Measurements from ENCODE around the gene SLC8A3. TPM values are rescaled to one million over a fixed set of nuclear protein-coding genes. Genes with fewer than 3 reads are reported as not detected.

SLC8A3 gene
- total RNA-seq, 4 donors from 2014 or later = 0.21 to 0.76 TPM; not detected in 2

DNA sequence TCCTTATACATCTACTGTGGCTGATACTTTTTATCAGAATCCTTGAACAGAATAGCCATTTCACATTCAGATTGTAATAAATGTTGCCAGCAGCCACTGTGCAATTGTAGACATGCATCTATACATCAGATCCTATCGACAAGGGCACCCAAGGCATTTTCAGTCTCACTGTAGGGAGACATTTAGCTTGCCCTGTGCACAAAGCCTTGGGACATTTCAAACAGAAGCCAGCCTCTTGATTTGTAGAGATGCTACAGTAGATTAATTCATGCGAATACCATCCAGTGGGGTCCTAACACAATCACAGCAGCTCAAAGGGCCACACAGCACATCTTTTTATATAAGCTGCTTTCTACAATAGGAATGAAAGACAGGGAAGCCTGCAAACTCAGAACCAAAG, 81.4 kb downstream of the SLC8A3 start:
- Histone ChIP-seq H3K27ac (no peak overlapping the region), H3K27me3 (no peaks in the 10 kb centered on the region), H3K9me3 (no peaks in the 10 kb centered on the region), H3K4me1 (no peaks in the 10 kb centered on the region), H3K4me3 (no peak overlapping the region), H3K36me3 (no peaks in the 10 kb centered on the region)
- WGBS = 82% methylated on average over 2 of the region's 2 CpGs
- no peak for DNase-seq (ENCODE audit: low spot score in 2 of 2)
- TF ChIP-seq EP300 (IDR thresholded peaks at IDR 0.05) = no peak
- no peak for TF ChIP-seq POLR2A (IDR thresholded peaks at IDR 0.05)
- TF ChIP-seq, protein P1, sequence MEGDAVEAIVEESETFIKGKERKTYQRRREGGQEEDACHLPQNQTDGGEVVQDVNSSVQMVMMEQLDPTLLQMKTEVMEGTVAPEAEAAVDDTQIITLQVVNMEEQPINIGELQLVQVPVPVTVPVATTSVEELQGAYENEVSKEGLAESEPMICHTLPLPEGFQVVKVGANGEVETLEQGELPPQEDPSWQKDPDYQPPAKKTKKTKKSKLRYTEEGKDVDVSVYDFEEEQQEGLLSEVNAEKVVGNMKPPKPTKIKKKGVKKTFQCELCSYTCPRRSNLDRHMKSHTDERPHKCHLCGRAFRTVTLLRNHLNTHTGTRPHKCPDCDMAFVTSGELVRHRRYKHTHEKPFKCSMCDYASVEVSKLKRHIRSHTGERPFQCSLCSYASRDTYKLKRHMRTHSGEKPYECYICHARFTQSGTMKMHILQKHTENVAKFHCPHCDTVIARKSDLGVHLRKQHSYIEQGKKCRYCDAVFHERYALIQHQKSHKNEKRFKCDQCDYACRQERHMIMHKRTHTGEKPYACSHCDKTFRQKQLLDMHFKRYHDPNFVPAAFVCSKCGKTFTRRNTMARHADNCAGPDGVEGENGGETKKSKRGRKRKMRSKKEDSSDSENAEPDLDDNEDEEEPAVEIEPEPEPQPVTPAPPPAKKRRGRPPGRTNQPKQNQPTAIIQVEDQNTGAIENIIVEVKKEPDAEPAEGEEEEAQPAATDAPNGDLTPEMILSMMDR (IDR thresholded peaks at IDR 0.05) = no peak
- no peak for TF ChIP-seq POLR2AphosphoS5 (IDR thresholded peaks at IDR 0.05)

DNA sequence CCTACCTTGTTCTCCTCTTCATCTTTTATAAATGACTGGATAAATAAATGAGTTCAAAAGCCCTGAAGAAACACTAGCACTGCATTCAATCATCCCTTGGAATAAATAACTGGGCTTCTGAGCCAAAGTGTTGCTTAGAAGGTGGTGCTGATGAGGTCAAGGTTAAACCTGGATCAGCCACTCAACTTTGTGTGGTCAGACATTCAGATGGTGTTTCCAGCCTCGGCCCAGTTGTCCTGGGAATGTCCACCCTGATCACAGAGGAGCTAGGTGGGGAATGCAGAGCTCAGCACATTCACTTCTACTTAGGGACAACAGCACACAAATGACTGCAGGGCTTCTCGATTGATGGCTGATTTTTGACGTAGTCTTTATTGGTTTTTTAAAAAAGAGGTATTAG, 88.7 kb downstream of the SLC8A3 start:
- no peak overlapping the region for H3K27ac ChIP-seq
- no peaks in the 10 kb centered on the region for H3K4me1 ChIP-seq
- TF ChIP-seq POLR2A (IDR thresholded peaks at IDR 0.05) (no peak), POLR2AphosphoS5 (IDR thresholded peaks at IDR 0.05) (no peak), EP300 (IDR thresholded peaks at IDR 0.05) (no peak)
- TF ChIP-seq, protein P1 (IDR thresholded peaks at IDR 0.05) = no peak
- no peak for DNase-seq (ENCODE audit: low spot score in 2 of 2)
- 82% methylated on average over 3 of the region's 3 CpGs for WGBS
- H3K9me3 ChIP-seq = no peaks in the 10 kb centered on the region
- no peak overlapping the region for H3K4me3 ChIP-seq
- no peaks in the 10 kb centered on the region for H3K36me3 ChIP-seq
- no peaks in the 10 kb centered on the region for H3K27me3 ChIP-seq

DNA sequence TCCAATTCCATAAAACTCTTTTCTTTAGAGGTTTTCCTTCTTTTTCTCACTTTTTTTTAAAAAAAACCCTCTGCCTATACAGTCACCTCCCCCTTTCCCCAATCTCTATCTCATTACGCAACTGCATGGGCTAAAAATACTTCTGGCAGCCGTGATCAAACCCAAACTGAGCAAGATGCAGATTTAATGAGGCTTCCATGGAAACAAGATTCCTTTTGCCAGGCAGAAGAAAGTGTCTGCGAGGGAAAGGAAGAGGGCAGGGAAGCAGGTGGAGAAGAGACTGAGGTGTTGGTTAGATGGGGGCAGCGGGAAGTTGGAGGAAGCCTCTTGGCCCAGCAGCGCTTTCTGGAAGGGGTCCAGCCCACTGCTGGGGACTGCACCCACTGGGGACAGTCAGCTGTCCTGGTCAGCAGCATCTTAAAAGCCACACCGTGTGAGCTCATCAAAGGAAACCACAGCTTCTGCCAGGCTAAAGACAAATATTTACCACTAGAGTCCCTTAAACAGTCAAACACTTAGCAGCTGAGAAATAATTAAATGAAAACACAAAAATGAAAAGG, 90.4 kb downstream of the SLC8A3 start:
- no peaks in the 10 kb centered on the region for H3K36me3 ChIP-seq
- no peaks in the 10 kb centered on the region for H3K4me1 ChIP-seq
- H3K27me3 ChIP-seq = no peaks in the 10 kb centered on the region
- H3K9me3 ChIP-seq = no peaks in the 10 kb centered on the region
- no peak for TF ChIP-seq POLR2AphosphoS5 (IDR thresholded peaks at IDR 0.05)
- TF ChIP-seq, protein P1 (IDR thresholded peaks at IDR 0.05) = no peak
- no peak for TF ChIP-seq POLR2A (IDR thresholded peaks at IDR 0.05)
- TF ChIP-seq EP300 (IDR thresholded peaks at IDR 0.05) = no peak
- no peak overlapping the region for H3K27ac ChIP-seq
- H3K4me3 ChIP-seq = no peak overlapping the region
- DNase-seq (ENCODE audit: low spot score in 2 of 2) = no peak
- 19% methylated on average over 6 of the region's 6 CpGs for WGBS

DNA sequence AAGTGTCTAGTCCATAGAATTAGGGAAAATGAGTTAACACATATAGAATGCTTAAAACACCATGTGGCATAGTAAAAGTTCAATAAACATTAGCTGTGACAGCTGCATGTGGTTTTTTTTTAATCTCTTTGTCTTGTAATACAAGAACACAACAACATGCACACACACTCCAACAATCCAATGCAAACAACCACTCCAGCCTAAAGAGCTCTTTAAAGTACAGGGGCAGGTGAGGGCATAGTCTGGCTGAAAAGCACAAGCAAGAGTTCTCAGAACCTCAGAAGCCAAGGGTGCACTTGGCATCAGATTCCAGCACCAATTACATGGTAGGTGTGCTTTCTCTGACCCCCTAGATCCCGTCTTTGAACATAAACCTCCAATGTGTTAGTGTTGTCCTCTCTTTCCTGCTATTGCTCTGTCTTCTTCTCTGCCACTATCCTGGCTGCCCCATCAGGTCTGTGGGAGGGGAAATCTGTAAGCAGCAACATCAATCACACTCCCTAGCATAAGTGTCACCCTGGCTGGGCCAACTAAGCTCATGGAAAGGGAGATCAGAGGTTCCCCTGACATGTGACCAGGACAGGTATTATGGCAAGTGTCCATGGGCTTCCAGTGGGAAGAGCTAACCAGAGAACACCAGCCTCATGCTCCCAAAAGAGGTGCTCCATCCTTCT, 91.0 kb downstream of the SLC8A3 start:
- no peak for DNase-seq (ENCODE audit: low spot score in 2 of 2)
- no peak overlapping the region for H3K27ac ChIP-seq
- H3K4me3 ChIP-seq = no peak overlapping the region
- TF ChIP-seq, protein P1 (IDR thresholded peaks at IDR 0.05) = no peak
- no peak for TF ChIP-seq POLR2A (IDR thresholded peaks at IDR 0.05)
- no peak for TF ChIP-seq POLR2AphosphoS5 (IDR thresholded peaks at IDR 0.05)
- no peak for TF ChIP-seq EP300 (IDR thresholded peaks at IDR 0.05)
- no peaks in the 10 kb centered on the region for H3K9me3 ChIP-seq
- no peaks in the 10 kb centered on the region for H3K36me3 ChIP-seq
- 86% methylated on average over 1 of the region's 1 CpG for WGBS
- H3K27me3 ChIP-seq = no peaks in the 10 kb centered on the region
- H3K4me1 ChIP-seq = no peaks in the 10 kb centered on the region

DNA sequence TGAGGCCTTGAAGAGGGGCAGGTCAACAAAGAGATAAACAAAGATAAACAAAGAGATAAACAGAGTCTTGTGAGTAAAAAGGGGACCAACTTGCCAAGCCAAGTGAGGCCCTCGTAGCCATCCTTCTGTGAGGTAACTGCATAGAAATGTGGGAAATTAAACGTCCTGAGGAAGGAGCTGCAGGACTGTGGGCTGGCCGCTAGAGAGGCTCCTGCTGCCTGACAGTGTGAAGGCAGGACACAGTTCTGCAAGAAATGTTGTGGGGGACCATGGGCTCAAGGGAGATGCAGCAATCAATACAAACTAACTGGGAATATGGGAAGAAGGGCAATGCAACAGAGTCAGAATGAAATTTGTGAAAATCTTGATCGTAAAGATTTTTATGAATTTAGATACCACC, 91.9 kb downstream of the SLC8A3 start:
- Histone ChIP-seq H3K4me1 (no peaks in the 10 kb centered on the region), H3K27me3 (no peaks in the 10 kb centered on the region), H3K9me3 (no peaks in the 10 kb centered on the region), H3K27ac (no peak overlapping the region), H3K36me3 (no peaks in the 10 kb centered on the region), H3K4me3 (no peak overlapping the region)
- DNase-seq (ENCODE audit: low spot score in 2 of 2) = no peak
- TF ChIP-seq POLR2A (IDR thresholded peaks at IDR 0.05) (no peak), POLR2AphosphoS5 (IDR thresholded peaks at IDR 0.05) (no peak), EP300 (IDR thresholded peaks at IDR 0.05) (no peak)
- TF ChIP-seq, protein P1 (IDR thresholded peaks at IDR 0.05) = no peak
- 39% methylated on average over 4 of the region's 4 CpGs for WGBS
